ENCODE results near the gene KCND1.

The KCND1 gene

DNA sequence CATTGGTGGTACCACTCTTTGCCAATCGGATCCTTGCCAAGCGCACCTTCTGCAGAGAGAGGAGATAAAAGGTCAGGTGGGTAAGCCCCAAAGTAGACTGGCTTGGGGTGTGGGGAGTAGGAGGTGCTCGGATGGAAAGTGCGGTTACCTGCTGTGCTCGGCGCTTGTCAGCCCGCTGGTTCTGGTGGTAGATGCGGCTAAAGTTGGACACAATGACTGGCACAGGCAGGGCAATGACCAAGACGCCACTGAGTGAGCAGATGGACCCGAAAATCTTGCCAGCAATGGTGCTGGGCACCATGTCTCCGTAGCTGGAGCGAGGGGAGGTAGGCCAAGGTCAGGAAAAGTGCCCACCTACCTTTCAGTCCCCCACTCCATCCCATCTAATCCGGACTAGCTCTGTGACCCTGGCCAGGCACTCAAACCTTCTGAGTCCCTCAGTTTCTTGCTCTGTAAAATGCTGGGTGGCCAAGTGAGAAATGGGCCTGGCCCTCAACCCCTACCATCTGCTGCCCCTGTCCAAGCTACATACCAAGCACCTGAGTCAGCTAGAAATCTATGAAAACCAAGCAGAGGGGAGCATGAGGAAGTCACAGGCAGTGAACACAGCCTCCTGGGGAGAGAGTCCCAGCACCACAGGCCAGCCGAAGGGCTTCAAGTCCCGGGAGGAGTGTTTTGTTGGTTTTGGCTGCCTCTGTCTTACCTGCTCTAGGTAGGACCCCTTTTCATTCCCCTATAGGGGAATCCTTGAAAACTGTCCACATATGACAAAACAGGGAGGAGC is 4.7 kb downstream of the KCND1 start:
- TF ChIP-seq, protein P1, sequence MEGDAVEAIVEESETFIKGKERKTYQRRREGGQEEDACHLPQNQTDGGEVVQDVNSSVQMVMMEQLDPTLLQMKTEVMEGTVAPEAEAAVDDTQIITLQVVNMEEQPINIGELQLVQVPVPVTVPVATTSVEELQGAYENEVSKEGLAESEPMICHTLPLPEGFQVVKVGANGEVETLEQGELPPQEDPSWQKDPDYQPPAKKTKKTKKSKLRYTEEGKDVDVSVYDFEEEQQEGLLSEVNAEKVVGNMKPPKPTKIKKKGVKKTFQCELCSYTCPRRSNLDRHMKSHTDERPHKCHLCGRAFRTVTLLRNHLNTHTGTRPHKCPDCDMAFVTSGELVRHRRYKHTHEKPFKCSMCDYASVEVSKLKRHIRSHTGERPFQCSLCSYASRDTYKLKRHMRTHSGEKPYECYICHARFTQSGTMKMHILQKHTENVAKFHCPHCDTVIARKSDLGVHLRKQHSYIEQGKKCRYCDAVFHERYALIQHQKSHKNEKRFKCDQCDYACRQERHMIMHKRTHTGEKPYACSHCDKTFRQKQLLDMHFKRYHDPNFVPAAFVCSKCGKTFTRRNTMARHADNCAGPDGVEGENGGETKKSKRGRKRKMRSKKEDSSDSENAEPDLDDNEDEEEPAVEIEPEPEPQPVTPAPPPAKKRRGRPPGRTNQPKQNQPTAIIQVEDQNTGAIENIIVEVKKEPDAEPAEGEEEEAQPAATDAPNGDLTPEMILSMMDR (conservative IDR thresholded peaks at IDR 0.05; ENCODE audit: low read depth, low read length), result no peak
- H3K79me2 ChIP-seq (ENCODE audit: insufficient read depth, low read depth), result no peaks in the 10 kb centered on the region
- H3K4me2 ChIP-seq, result no peak overlapping the region
- H3K4me1 ChIP-seq (ENCODE audit: low read depth, poor library complexity, severe bottlenecking), result no peaks in the 10 kb centered on the region
- no peak overlapping the region for H3K27ac ChIP-seq
- no peaks in the 10 kb centered on the region for H4K20me1 ChIP-seq (ENCODE audit: insufficient read depth)
- no peak overlapping the region for H3K9ac ChIP-seq
- no peak overlapping the region for H2AFZ ChIP-seq (ENCODE audit: low read depth)
- no peaks in the 10 kb centered on the region for H3K36me3 ChIP-seq (ENCODE audit: insufficient read depth)
- H3K4me3 ChIP-seq (IDR thresholded peaks at IDR 0.05; ENCODE audit: insufficient read depth, low read depth, low read length), result no peak overlapping the region
- no peaks in the 10 kb centered on the region for H3K27me3 ChIP-seq (ENCODE audit: insufficient read depth, low read depth)

DNA sequence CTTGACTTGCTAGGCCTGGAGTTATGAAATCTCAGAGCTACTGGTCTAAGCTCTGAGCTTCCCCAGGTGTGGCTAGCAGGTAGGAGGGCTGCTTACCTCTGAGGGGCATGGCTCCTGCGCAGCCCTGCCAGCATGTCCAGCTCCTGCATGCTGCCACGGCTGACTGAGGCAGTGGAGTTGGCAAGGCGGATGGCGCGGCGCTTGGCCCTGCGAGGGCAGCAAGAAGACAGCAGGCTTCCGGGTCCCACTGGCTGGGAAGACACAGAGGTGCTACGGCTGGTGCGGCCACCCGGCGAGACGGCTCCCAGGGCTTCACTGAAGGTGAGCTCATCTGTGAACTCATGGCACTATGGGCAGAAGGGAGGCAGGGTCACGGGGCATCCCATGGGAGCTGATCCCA is 5.7 kb downstream of the KCND1 start:
- H2AFZ ChIP-seq (ENCODE audit: low read depth), result no peak overlapping the region
- H3K27me3 ChIP-seq (ENCODE audit: insufficient read depth, low read depth), result no peaks in the 10 kb centered on the region
- H3K4me1 ChIP-seq (ENCODE audit: low read depth, poor library complexity, severe bottlenecking), result no peaks in the 10 kb centered on the region
- TF ChIP-seq, protein P1 (conservative IDR thresholded peaks at IDR 0.05; ENCODE audit: low read depth, low read length), result no peak
- no peak overlapping the region for H3K9ac ChIP-seq
- no peak overlapping the region for H3K4me2 ChIP-seq
- H3K27ac ChIP-seq, result no peak overlapping the region
- H3K36me3 ChIP-seq (ENCODE audit: insufficient read depth), result no peaks in the 10 kb centered on the region
- H4K20me1 ChIP-seq (ENCODE audit: insufficient read depth), result no peaks in the 10 kb centered on the region
- H3K79me2 ChIP-seq (ENCODE audit: insufficient read depth, low read depth), result no peaks in the 10 kb centered on the region
- no peak overlapping the region for H3K4me3 ChIP-seq (IDR thresholded peaks at IDR 0.05; ENCODE audit: insufficient read depth, low read depth, low read length)

DNA sequence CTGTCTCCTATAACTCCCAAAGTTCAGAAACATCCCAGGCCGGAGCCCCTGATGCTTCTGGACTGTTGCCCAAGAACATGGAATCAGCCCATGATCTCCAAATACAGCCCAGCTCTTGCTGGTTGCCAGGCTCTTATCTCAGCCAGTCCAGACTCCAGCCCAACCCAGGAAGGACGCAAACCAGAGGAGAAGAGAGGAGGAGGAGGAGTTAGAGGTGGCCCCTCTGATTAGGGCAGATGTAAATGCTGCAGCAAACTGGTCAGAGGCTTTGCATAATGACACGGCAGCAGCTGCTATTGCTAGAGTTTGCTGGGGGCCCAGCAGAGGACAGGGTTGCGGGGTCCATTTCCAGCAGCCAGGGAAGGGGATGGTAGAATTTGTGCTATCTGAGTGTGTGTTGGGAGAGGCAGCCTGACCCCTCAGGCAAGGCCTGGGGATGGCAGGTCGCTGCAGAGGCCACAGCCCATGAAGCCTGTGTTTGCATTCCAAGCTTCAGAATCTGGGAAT is 10.0 kb downstream of the KCND1 start:
- no peaks in the 10 kb centered on the region for H3K36me3 ChIP-seq (ENCODE audit: insufficient read depth)
- H2AFZ ChIP-seq (ENCODE audit: low read depth), result no peak overlapping the region
- peaks cover 3% of the 10 kb centered on the region; the same call in 1 of the 2 replicates for H3K79me2 ChIP-seq (ENCODE audit: insufficient read depth, low read depth)
- TF ChIP-seq, protein P1 (conservative IDR thresholded peaks at IDR 0.05; ENCODE audit: low read depth, low read length), result no peak
- no peak overlapping the region for H3K4me3 ChIP-seq (IDR thresholded peaks at IDR 0.05; ENCODE audit: insufficient read depth, low read depth, low read length)
- H4K20me1 ChIP-seq (ENCODE audit: insufficient read depth), result no peaks in the 10 kb centered on the region
- no peak overlapping the region for H3K4me2 ChIP-seq
- H3K27me3 ChIP-seq (ENCODE audit: insufficient read depth, low read depth), result no peaks in the 10 kb centered on the region
- H3K27ac ChIP-seq, result no peak overlapping the region
- H3K9ac ChIP-seq, result no peak overlapping the region
- peaks cover 7% of the 10 kb centered on the region for H3K4me1 ChIP-seq (ENCODE audit: low read depth, poor library complexity, severe bottlenecking)

GRCh38 chrX:48960291-48960690 is 11.4 kb downstream of the KCND1 start:
- H3K4me1 ChIP-seq (ENCODE audit: low read depth, poor library complexity, severe bottlenecking), result peaks cover 8% of the 10 kb centered on the region
- H3K27ac ChIP-seq, result no peak overlapping the region
- no peak overlapping the region for H3K4me2 ChIP-seq
- no peak overlapping the region for H2AFZ ChIP-seq (ENCODE audit: low read depth)
- no peaks in the 10 kb centered on the region for H4K20me1 ChIP-seq (ENCODE audit: insufficient read depth)
- H3K9ac ChIP-seq, result no peak overlapping the region
- no peak overlapping the region for H3K4me3 ChIP-seq (IDR thresholded peaks at IDR 0.05; ENCODE audit: insufficient read depth, low read depth, low read length)
- peaks cover 16% of the 10 kb centered on the region; the same call in 1 of the 2 replicates for H3K79me2 ChIP-seq (ENCODE audit: insufficient read depth, low read depth)
- H3K27me3 ChIP-seq (ENCODE audit: insufficient read depth, low read depth), result no peaks in the 10 kb centered on the region
- TF ChIP-seq, protein P1 (conservative IDR thresholded peaks at IDR 0.05; ENCODE audit: low read depth, low read length), result no peak
- no peaks in the 10 kb centered on the region for H3K36me3 ChIP-seq (ENCODE audit: insufficient read depth)
